Osteoblast (primary cell): ENCODE measurements around the gene ABCB8. TPM values are rescaled to one million over a fixed set of nuclear protein-coding genes. Genes with fewer than 3 reads are reported as not detected.
A peak's percentile ranks its signal among the peaks of the same experiment; 100 is the strongest.

Experiments used
- DNase-seq: peaks from one replicate; pipeline ENCODE4 v3.0.0; 2011; ENCODE audit warnings: low spot score, mixed read lengths; ENCODE audit not compliant: insufficient read length; ENCODE audit errors: missing footprints
- H2AFZ ChIP-seq: 2 replicates; pipeline ENCODE4 v1.6.0; 2011; ENCODE audit warnings: mild to moderate bottlenecking, low read length
- H3K27ac ChIP-seq: 2 replicates; pipeline ENCODE4 v1.5.1; 2011; ENCODE audit warnings: mild to moderate bottlenecking, low read depth, low read length, moderate library complexity
- H3K27me3 ChIP-seq: 2 replicates; pipeline ENCODE4 v1.6.0; 2012; ENCODE audit warnings: mild to moderate bottlenecking, control low read depth, inconsistent platforms, low read length, moderate library complexity; ENCODE audit not compliant: insufficient read depth
- H3K36me3 ChIP-seq: 2 replicates; pipeline ENCODE4 v1.5.1; 2011; ENCODE audit warnings: mild to moderate bottlenecking, low read length, control low read depth, moderate library complexity; ENCODE audit not compliant: insufficient read depth
- H3K4me1 ChIP-seq: 2 replicates; pipeline ENCODE4 v1.5.1; 2011; ENCODE audit warnings: mild to moderate bottlenecking, low read length, control low read depth, moderate library complexity; ENCODE audit not compliant: insufficient read depth
- H3K4me2 ChIP-seq: 2 replicates; pipeline ENCODE4 v1.6.0; 2011; ENCODE audit warnings: mild to moderate bottlenecking, low read length; ENCODE audit not compliant: insufficient read depth
- H3K4me3 ChIP-seq: fragments of 200-600 bp; sonication (generic); 3 replicates; pipeline ENCODE4 v1.5.1; 2012; ENCODE audit warnings: mild to moderate bottlenecking, low read length, inconsistent platforms; ENCODE audit not compliant: insufficient read depth
- H3K79me2 ChIP-seq: 2 replicates; pipeline ENCODE4 v1.6.0; 2012; ENCODE audit warnings: mild to moderate bottlenecking, low read length, control low read depth, inconsistent platforms; ENCODE audit not compliant: insufficient read depth
- H3K9me3 ChIP-seq: 2 replicates; pipeline ENCODE4 v1.5.1; 2011; ENCODE audit warnings: low read depth, low read length, control low read depth
- H4K20me1 ChIP-seq: 2 replicates; pipeline ENCODE4 v1.6.0; 2012; ENCODE audit warnings: mild to moderate bottlenecking, low read length, control low read depth; ENCODE audit not compliant: insufficient read depth
- CTCF ChIP-seq: IDR thresholded peaks from 2 replicates; pipeline ENCODE4 v1.5.1; 2011; ENCODE audit warnings: mild to moderate bottlenecking, low read depth, low read length, moderate library complexity; ENCODE audit errors: extremely low read depth
- total RNA-seq: library from RNA; depleted of rRNA; stranded (reverse); fragments of >200 nt; gene quantifications from 2 replicates; pipeline ENCODE4 v1.2.3, GENCODE V29; 2012

The ABCB8 gene
- total RNA-seq, 1 donor, result 32.6 TPM

- Histone ChIP-seq H3K27me3 (no peaks in the 10 kb centered on the region), H3K27ac (no peak overlapping the region), H4K20me1 (peaks cover 78% of the 10 kb centered on the region)
Observed at GRCh38 chr7:151095828-151096475, 67.7 kb downstream of the ABCB8 start.

More at GRCh38 chr7:151095828-151096475, 67.7 kb downstream of the ABCB8 start:
- H2AFZ ChIP-seq, result no peak overlapping the region
- no peak for TF ChIP-seq CTCF
- H3K4me2 ChIP-seq, result no peak overlapping the region
- no peak overlapping the region for H3K4me3 ChIP-seq
- H3K9me3 ChIP-seq, result no peaks in the 10 kb centered on the region
- peak; percentile 76 for DNase-seq
- H3K79me2 ChIP-seq, result peaks cover 92% of the 10 kb centered on the region
- H3K36me3 ChIP-seq, result peaks cover 7% of the 10 kb centered on the region
- no peaks in the 10 kb centered on the region for H3K4me1 ChIP-seq

Other genes with a start within 250 kb of the ABCB8 start
- 0.72 TPM in 1 of 2 replicates, not detected in the other for gene TMEM176B, start 228.1 kb upstream of the ABCB8 start, total RNA-seq
- not detected in 2 replicates for gene TMEM176A, start 227.7 kb upstream of the ABCB8 start, total RNA-seq
- gene AOC1, start 175.9 kb upstream of the ABCB8 start, total RNA-seq, result not detected in 2 replicates
- not detected in 2 replicates for gene KCNH2, start 50.1 kb upstream of the ABCB8 start, total RNA-seq
- gene NOS3, start 37.4 kb upstream of the ABCB8 start, total RNA-seq, result not detected in 2 replicates
- not detected in 2 replicates for gene ATG9B, start 4.0 kb upstream of the ABCB8 start, total RNA-seq
- gene ASIC3, start 20.1 kb downstream of the ABCB8 start, total RNA-seq, result under 0.01 and 0.29 TPM in 2 replicates
- gene CDK5, start 29.4 kb downstream of the ABCB8 start, total RNA-seq, result 15.9 and 17.0 TPM in 2 replicates
- 52.2 and 61.5 TPM in 2 replicates for gene SLC4A2, start 31.1 kb downstream of the ABCB8 start, total RNA-seq
- gene FASTK, start 52.4 kb downstream of the ABCB8 start, total RNA-seq, result 87.6 and 95.2 TPM in 2 replicates
- 17.4 and 18.1 TPM in 2 replicates for gene TMUB1, start 55.0 kb downstream of the ABCB8 start, total RNA-seq
- 39.8 and 45.7 TPM in 2 replicates for gene AGAP3, start 58.0 kb downstream of the ABCB8 start, total RNA-seq
- gene GBX1, start 139.2 kb downstream of the ABCB8 start, total RNA-seq, result not detected in 2 replicates
- gene ASB10, start 158.8 kb downstream of the ABCB8 start, total RNA-seq, result not detected in 2 replicates
- not detected in 2 replicates for gene H2BK1, start 182.0 kb downstream of the ABCB8 start, total RNA-seq
- 55.1 and 65.9 TPM in 2 replicates for gene ABCF2, start 198.8 kb downstream of the ABCB8 start, total RNA-seq
- gene CHPF2, start 204.0 kb downstream of the ABCB8 start, total RNA-seq, result 77.5 and 83.2 TPM in 2 replicates
- 37.4 and 40.2 TPM in 2 replicates for gene SMARCD3, start 220.2 kb downstream of the ABCB8 start, total RNA-seq